AG20443 (cell line): Measurements from ENCODE around the gene SOWAHD.
"Not testable (repeated sequence)": the region's sequence is repeated elsewhere in the genome, so short reads cannot be mapped to it uniquely, and the experiment has no call there.

Source experiments
- DNase-seq: peaks from one replicate; pipeline ENCODE4 v3.0.0; 2012; ENCODE audit warnings: low spot score, mixed read lengths

SOWAHD gene

GRCh38 chrX:119758731-119759247 is 401 bp downstream of the SOWAHD start:
- peak; percentile 24 for DNase-seq

DNA sequence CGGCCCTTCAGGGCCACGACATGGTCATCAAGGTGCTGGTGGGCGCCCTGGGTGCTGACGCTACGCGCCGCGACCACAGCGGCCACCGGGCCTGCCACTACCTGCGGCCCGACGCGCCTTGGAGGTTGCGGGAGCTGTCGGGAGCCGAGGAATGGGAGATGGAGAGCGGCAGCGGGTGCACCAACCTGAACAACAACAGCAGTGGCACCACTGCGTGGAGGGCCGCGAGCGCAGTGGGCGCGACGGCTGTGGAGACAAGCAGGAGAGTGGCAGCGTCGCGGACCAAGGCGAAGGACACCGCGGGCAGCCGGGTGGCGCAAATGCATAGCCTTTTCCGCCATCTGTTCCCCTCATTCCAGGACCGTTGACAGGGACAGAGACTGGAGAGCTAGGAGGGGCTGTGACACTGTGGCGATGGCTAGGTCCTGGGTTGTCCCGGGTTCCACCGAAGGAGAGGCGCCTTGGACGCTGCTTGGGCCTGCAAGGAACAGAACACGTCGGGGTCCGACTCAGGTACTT is 919 bp downstream of the SOWAHD start:
- DNase-seq, result no peak

DNA sequence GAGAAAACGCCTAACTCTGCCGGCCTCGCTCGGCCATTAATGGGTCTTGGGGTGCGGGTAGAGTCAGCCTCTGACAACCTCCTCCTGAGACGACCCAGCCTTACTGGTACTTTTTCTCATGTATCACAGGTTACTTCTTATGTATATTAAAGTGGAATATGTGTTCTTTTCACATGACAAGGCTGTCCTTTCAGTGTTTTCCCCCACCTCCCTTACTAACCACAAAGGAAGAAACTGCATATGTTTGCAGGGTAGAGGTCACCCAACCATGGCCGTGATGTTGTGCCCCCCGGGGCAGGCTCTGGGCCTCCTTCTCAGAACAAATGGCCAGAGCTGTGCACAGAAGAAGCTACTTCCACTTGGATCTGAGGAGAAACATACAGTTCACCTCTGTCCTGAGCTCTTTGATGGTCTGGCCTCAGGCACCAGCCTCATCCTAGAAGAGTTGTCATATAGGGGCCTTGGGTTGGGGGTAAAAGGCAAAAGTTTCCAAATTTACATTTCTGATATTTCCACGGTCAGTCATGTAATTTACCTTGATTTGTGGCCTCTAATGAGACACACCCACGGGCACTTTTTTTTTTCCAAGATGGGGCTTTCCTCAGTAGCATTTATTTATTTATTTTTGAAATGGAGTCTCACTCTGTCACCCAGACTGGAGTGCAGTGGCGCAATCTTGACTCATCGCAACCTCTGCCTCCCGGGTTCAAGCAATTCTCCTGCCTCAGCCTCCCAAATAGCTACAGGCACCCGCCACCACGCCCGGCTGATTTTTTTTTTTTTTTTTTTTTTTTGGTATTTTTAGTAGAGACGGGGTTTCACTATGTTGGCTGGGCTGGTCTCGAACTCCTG is 1.9 kb downstream of the SOWAHD start:
- DNase-seq, result no peak

DNA sequence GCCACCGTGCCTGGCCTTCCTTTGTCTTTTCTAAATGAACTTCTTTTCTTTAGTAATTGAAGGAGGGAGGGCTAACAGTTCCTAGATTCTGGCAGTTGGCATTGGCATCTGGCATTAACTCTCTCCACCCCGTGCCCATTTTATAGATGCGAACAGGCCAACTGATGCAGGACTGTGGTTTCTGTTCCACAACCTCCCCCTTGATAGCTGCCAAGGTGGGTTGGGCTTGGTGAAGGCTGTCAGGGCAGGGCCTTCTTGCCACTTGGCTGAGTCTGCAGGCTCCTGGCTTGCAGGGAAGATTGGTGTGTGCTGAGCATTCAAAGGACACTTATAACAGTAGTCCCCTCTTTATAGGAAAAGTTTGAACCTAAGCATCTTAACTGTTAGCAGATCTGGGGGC is 4.3 kb downstream of the SOWAHD start:
- peak; percentile 39 for DNase-seq

DNA sequence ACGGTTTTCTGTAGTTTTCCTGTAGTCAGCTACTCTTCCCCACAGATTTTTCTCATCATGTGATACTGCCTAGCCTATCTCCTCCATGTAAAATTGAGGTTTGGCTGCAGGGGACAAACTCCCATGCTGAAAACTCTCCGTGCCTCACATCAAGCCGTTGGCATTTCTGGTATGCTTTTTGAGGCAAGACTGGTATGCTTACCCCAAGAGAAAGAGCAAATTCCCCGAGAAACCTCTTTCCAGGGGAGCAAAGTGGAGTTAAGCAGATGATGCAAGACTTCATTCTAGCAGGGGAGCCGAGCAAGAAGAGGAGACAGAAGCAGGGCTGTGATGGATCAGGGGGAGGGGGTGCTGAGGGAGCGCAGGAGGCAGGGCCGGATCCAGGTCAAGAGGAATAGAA is 4.8 kb downstream of the SOWAHD start:
- DNase-seq, result peak; percentile 51

DNA sequence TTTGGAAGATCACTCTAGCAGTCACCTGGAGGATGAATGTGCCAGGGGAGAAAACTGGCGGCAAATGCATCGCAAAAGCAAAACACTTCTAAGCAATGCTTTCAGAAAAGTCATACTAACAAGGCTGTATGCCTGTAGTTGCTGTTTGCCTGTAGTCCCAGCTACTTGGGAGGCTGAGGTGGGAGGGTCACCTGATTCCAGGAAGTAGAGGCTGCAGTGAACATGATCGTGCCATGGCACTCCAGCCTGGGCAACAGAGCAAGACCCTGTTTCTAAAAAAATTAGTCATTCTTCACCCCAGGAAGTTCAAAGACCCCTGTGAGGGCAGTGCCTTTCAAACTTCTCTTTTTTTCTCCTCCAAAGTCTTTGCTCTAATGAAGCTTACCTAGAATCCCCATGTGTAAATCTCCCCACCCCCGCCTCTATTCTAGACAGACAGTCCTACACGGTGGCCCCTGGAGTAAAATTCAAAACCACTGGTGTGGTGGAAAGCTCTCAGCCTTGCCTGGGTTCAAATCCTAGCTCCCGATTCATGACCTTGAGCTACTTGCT is 5.5 kb downstream of the SOWAHD start:
- DNase-seq, result no peak

DNA sequence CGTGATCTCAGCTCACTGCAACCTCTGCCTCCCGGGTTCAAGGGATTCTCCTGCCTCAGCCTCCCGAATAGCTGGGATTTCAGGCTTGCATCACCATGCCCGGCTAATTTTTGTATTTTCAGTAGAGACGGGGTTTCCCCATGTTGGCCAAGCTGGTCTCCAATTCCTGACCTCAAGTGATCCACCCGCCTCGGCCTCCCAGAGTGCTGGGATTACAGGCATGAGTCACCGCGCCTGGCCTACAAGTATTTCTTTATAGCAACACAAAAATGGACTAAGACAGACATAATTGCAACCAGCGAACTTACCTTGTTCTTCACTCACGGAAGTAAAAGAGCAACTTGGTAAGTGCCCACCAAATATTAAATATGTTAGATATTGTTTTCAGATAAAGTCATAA is 10.0 kb downstream of the SOWAHD start:
- DNase-seq, result not testable (repeated sequence)

DNA sequence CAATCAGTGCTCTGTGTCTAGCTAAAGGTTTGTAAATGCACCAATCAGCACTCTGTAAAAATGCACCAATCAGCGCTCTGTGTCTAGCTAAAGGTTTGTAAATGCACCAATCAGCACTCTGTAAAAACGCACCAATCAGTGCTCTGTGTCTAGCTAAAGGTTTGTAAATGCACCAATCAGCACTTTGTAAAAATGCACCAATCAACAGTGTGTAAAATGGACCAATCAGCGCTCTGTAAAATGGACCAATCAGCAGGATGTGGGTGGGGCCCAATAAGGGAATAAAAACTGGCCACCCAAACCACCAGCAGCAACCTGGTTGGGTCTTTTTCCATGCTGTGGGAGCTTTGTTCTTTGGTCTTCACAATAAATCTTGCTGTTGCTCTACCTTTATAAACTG is 11.0 kb downstream of the SOWAHD start:
- not testable (repeated sequence) for DNase-seq

GRCh38 chrX:119775517-119776238 is 17.3 kb downstream of the SOWAHD start:
- DNase-seq, result no peak

DNA sequence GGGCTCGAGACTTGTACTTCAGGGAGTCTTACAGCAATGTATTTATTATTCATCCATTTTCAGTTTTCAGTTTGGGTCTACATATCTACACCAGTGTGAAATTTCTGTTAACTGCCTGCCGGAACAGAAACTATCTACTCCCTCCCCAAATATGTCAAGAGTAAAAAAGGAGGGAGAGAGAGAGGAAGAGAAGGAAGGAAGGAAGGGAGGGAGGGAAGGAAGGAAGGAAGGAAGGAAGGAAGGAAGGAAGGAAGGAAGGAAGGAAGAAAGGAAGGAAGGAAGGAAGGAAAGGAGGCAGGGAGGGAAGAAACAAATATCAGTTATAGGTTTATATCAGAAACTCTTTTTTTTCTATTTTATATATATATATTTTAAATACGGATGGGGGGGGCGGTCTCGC is 20.4 kb downstream of the SOWAHD start:
- no peak for DNase-seq

DNA sequence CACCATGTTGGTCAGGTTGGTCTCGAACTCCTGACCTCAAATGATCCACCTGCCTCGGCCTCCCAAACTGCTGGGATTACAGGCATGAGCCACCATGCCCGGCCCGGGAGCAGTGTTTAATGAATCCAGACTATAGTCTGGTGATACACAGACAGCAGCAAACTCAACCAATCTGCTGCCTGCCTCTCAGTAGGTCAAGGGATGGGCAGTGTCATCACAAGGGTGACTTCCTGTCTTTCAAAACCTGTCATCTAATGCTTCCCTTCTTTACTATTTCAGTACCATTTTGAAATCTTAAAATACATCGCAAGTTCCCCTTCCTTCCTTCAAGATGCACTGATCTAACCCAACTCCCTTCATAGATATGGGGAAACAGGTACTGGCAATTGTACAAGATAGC is 24.6 kb downstream of the SOWAHD start:
- DNase-seq, result no peak

GRCh38 chrX:119784747-119785446 is 26.5 kb downstream of the SOWAHD start:
- peak; percentile 44 for DNase-seq

DNA sequence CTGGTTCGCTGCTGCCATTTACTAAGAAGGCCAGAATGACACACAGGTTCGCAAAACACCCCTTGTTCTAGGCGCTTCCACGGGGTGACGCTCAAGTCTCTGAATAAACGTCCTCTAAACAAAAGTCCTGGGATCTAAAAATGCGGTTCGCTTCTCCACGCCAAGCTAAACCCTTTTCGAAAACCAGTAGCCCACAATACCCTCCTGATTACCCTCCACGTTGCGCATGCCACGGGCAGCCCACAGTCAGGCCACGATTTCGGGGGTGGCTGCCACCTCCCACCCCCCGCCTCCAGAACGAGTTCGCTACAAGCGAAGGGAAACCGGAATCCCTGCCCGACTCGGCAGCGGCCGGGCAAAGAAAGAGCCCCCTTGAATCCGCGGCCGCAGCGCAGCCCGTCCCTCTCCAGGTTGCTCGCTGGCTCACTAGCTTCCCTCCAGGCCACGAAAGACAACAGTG is 32.6 kb downstream of the SOWAHD start:
- peak; percentile 18 for DNase-seq

DNA sequence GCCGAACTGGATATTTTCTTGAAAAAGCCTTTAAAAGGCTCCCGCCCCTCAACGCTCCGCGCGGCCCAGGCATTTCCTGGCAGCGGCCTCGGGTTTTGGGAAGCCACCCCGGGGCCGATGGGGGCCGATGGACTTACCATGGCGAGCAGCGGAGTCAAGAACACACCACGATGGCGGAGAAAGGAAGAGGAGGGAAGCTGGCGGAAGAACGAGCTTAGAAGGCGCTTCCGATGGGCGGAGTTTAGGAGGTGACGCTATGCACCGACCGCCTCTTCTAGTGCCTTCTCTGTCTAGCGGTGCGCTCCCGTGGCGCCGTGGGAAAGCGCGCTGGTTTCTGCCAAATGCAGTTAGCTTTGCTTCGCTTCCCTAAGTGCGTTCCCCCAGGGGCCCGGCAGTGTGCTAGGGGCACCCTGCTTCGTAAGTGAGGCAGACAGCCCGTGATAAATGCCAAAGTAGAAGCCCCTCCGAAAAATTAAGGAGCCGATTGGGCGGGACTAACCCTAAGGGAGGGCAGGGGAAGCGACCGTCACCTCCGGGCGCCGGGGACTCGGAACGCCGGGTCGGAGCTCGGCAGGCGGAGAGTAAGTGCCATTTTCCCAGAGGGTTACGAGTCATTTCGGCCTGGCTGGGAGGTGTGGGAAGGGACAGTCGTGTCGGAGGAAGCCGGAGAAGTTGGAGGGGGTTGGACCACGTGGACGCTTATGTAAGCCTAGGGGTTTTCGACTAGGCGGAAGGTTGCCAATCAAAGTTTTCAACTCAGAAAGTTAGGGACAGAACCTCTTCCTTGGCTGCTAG is 33.2 kb downstream of the SOWAHD start, which contains the start of gene RPL39:
RPL39 (minus strand) TSS at position 194 of the 795 bp plus-strand sequence; CDS start at position 140, 54 bp downstream.
- peak; percentile 79 for DNase-seq

- DNase-seq, result no peak
Measured at GRCh38 chrX:119801253-119802221, 43.1 kb downstream of the SOWAHD start.

GRCh38 chrX:119802546-119802945 is 44.2 kb downstream of the SOWAHD start:
- no peak for DNase-seq

DNA sequence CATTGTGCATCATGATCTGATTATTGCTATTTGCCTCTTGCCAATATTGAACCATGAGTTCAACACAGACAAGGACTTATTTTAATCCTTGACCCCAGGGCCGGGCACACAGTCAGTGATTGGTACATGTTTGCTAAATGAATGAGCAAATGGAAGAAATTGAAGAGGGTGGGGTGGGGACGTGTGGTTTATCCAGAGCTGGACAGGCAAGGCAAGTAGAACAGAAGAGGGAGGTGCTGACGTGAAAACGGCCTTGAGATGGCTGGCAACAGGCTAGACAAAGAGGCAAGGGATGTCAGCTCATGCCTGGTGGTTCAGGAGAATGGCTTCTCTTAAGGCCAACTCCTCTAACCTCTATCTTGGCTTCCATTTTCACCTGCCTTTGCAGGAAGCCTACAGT is 50.1 kb downstream of the SOWAHD start:
- DNase-seq, result not testable (repeated sequence)

- no peak for DNase-seq
Measured at GRCh38 chrX:119809185-119809666, 50.8 kb downstream of the SOWAHD start.
